Prostate gland (tissue), 2 donors: Measurements from ENCODE around the gene ADGRB3. TPM values are rescaled to one million over a fixed set of nuclear protein-coding genes. Genes with fewer than 3 reads are reported as not detected.

Experiments
- DNase-seq: peaks from one replicate; pipeline ENCODE4 v3.0.0-alpha.2; 2019; ENCODE audit warnings: low spot score
- H3K27ac ChIP-seq, 2 donors: fragments of 200-600 bp; sonication (generic); 2 replicates each; pipeline ENCODE4 v1.5.1; 2017 to 2019
- H3K27me3 ChIP-seq: fragments of 200-600 bp; sonication (generic); replicated peaks from 2 replicates; pipeline ENCODE4 v1.5.1; 2019; ENCODE audit not compliant: insufficient read depth
- H3K36me3 ChIP-seq, 2 donors: fragments of 200-600 bp; sonication (generic); 1 replicate in 1 of 2; 2 replicates in 1 of 2; pipeline versions ENCODE4 v1.5.1 to v1.8.1; 2017 to 2019
- H3K4me1 ChIP-seq: fragments of 200-600 bp; sonication (generic); replicated peaks from 2 replicates; pipeline ENCODE4 v1.5.1; 2019
- H3K4me3 ChIP-seq, 2 donors: fragments of 200-600 bp; sonication (generic); 2 replicates each; pipeline ENCODE4 v1.5.1; 2017 to 2019
- H3K9me3 ChIP-seq: fragments of 200-600 bp; sonication (generic); 2 replicates; pipeline ENCODE4 v1.5.1; 2017
- POLR2A ChIP-seq: fragments of 450-650 bp; IDR thresholded peaks from one replicate; pipeline ENCODE4 v1.6.1; 2016; ENCODE audit warnings: antibody characterized with exemption, mild to moderate bottlenecking
- POLR2AphosphoS5 ChIP-seq: sonication (generic); formaldehyde crosslinking; IDR thresholded peaks from one replicate; pipeline ENCODE4 v1.6.1; 2017; ENCODE audit warnings: antibody characterized with exemption
- WGBS: methylation state at CpG from one replicate; pipeline ENCODE4 v1.1.5; 2018; 5-methylcytosine and 5-hydroxymethylcytosine counted together
- intact Hi-C: fragments of 100-400 bp; cut with DNase I; formaldehyde crosslinking; loops from one replicate; pipeline ENCODE4 v1.14.2; 2022
- total RNA-seq, 2 donors: library from RNA; depleted of rRNA; stranded (reverse); fragments of >200 nt; gene quantifications; one replicate each; pipeline ENCODE4 v1.1.0, GENCODE V29; 2016
- TF ChIP-seq, protein P1 (sequence below), 4 experiments: fragments of 200-600 bp in 2 of 4; fragments of 450-650 bp in 2 of 4; sonication (generic) in 2 of 4; IDR thresholded peaks; 1 replicate in 3 of 4; 2 replicates in 1 of 4; pipeline ENCODE4 v1.5.1; 2016 to 2019; ENCODE audit warnings: antibody characterized with exemption in 4 of 4, mild to moderate bottlenecking in 2 of 4, moderate library complexity in 2 of 4

Gene ADGRB3
- total RNA-seq, 2 donors from 2014 or later = 0.59 to 3.1 TPM

DNA sequence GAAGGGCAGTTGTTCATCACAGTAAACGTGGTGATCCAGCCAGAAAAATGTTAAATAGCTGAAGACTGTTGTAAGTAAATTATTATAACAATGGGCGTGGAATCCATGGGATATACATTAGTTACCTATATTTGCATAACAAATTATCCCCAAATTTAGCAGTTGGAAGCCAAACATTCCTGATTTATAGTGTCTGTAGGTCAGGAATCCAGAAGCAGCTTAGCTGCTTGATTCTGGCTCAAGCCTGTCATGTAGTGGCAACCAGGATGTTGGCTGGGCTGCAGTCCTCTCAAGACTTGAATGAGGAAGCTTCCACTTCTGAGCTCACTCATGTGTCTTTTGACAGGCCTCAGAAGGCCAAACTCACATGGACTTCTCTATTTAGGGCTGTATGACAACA is 6.9 kb upstream of the ADGRB3 start:
- TF ChIP-seq, protein P1, sequence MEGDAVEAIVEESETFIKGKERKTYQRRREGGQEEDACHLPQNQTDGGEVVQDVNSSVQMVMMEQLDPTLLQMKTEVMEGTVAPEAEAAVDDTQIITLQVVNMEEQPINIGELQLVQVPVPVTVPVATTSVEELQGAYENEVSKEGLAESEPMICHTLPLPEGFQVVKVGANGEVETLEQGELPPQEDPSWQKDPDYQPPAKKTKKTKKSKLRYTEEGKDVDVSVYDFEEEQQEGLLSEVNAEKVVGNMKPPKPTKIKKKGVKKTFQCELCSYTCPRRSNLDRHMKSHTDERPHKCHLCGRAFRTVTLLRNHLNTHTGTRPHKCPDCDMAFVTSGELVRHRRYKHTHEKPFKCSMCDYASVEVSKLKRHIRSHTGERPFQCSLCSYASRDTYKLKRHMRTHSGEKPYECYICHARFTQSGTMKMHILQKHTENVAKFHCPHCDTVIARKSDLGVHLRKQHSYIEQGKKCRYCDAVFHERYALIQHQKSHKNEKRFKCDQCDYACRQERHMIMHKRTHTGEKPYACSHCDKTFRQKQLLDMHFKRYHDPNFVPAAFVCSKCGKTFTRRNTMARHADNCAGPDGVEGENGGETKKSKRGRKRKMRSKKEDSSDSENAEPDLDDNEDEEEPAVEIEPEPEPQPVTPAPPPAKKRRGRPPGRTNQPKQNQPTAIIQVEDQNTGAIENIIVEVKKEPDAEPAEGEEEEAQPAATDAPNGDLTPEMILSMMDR (IDR thresholded peaks at IDR 0.05) = no peak
- TF ChIP-seq POLR2A (no peak), POLR2AphosphoS5 (no peak)
- WGBS = 53% methylated on average over 2 of the region's 2 CpGs
- Histone ChIP-seq H3K4me1 (no peaks in the 10 kb centered on the region), H3K27me3 (no peaks in the 10 kb centered on the region), H3K4me3 (no peak overlapping the region), H3K36me3 (no peaks in the 10 kb centered on the region), H3K27ac (no peak overlapping the region), H3K9me3 (no peaks in the 10 kb centered on the region)
- intact Hi-C loops = no loop called here
- no peak for DNase-seq

DNA sequence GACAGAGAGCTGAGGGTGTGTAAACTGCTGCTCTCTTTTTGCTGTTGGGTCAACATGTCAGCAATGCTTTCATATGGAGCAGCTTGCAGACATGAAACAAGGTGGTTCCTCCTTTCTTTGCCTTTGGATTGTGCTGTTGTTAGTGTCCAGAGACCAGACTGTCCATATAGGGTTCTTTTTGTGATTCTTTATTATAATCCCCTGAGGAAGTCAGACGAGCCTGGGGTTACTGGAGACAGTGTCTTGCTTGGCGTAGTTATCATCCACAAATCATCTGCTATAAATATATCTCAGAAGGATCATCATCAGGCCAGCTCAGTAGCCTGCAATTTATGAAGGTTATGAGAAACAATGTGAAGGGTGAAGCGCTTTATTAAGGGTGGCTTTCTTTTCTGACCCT is 2.3 kb upstream of the ADGRB3 start:
- no peak overlapping the region for H3K4me3 ChIP-seq
- no peaks in the 10 kb centered on the region for H3K36me3 ChIP-seq
- 58% methylated on average over 3 of the region's 3 CpGs for WGBS
- TF ChIP-seq POLR2A = no peak
- TF ChIP-seq, protein P1 (IDR thresholded peaks at IDR 0.05) = no peak
- no peak for TF ChIP-seq POLR2AphosphoS5
- intact Hi-C loops = no loop called here
- H3K27me3 ChIP-seq = no peaks in the 10 kb centered on the region
- no peaks in the 10 kb centered on the region for H3K9me3 ChIP-seq
- H3K4me1 ChIP-seq = no peaks in the 10 kb centered on the region
- no peak overlapping the region for H3K27ac ChIP-seq
- no peak for DNase-seq

DNA sequence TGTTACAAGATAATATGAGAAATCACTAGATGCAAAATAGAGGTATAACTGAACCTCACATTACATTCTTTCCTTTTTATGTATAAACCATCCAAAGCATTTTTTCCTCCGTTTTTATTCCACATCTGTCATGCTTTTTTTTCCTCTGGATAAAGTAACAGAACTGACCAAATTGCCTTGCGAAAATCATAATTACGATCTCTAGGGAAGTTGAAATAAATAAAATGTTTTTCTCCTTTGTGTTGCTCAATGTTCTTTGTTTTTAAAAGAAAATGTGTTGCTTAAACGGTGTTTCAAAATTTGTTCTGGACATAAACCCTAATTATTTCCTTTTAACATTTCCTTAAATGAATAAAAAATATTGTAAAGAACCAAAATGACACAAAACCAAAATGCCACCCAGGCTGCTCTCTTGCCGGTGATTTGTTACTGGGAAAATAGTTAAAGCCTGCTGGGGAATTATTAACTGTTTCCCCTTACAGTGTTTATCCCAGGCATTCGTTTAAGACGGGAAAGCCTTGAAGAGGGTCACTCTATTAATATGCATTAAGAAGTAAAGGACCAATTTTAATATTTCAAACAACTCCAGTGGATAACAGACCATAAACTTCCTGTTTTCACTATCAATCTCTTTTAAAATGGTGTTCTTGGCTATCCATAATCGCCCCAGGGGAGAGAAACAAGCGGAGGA is 1.7 kb upstream of the ADGRB3 start:
- DNase-seq = no peak
- Histone ChIP-seq H3K9me3 (no peaks in the 10 kb centered on the region), H3K27ac (no peak overlapping the region), H3K36me3 (no peaks in the 10 kb centered on the region), H3K27me3 (no peaks in the 10 kb centered on the region), H3K4me3 (no peak overlapping the region), H3K4me1 (no peaks in the 10 kb centered on the region)
- WGBS = 34% methylated on average over 9 of the region's 9 CpGs
- intact Hi-C loops = no loop called here
- TF ChIP-seq POLR2AphosphoS5 (no peak), POLR2A (no peak)
- TF ChIP-seq, protein P1 (IDR thresholded peaks at IDR 0.05) = no peak

DNA sequence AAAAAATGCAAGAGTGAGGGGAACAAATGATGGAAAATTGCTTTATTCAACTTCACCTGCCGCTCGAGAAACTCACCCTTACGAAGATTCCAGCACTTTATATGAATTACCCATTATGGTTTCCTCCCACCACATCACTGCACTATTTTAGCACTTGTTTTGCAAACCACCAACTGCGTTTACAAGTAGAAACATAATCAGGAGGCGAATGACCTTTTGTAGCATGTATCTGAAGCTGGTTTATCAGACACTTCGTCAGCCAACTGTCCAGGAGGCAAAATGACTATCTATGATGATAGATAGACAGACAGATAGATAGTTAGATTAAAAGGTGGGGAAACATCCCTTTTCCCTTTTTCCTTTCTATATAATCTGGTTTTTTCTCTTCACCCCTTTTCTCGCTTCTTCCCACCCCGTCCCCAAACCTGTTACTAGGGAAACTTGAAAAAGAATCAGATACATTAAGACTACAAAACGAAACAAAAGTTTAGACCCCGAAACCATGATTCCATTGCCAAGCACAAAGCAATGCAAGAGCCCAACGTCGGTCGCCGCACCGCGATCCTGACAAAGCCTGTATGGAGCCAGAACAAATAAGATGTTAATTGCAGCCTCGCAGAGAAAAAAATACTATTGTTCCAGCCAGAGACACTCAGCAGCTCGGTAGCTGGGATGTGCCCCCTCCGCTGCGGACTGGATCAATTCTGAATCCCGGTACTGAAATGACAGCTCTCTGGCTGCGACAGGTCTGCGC is 933 bp upstream of the ADGRB3 start:
- no peaks in the 10 kb centered on the region for H3K27me3 ChIP-seq
- intact Hi-C loops = no loop called here
- no peaks in the 10 kb centered on the region for H3K36me3 ChIP-seq
- H3K9me3 ChIP-seq = no peaks in the 10 kb centered on the region
- TF ChIP-seq POLR2A (no peak), POLR2AphosphoS5 (no peak)
- TF ChIP-seq, protein P1 (IDR thresholded peaks at IDR 0.05) = no peak
- peak overlapping the region; percentile 51 to 55 for H3K4me3 ChIP-seq
- no peaks in the 10 kb centered on the region for H3K4me1 ChIP-seq
- DNase-seq = no peak
- peak overlapping the region; percentile 56 to 64 for H3K27ac ChIP-seq
- 5% methylated on average over 23 of the region's 23 CpGs for WGBS

DNA sequence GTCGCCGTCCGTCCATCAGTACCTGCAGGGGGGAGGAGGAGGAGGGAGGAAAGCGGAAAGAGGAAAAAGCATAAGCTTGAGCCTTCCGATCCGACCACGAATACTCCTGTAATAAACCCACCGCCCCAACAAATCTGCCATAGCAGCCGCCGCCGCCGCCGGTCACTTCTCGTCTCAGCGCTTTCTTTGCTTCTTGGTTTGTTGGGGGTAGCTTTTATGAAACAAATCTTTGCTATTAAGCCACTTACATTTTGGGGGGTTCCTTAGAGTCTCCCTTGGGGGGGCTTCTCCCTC is 277 bp downstream of the ADGRB3 start:
- intact Hi-C loops = loop anchor here (5.0 kb wide), 1 partner anchor 142 kb away; no protein-coding TSS in a partner anchor
- no peaks in the 10 kb centered on the region for H3K9me3 ChIP-seq
- DNase-seq = no peak

More for the DNA sequence above, 277 bp downstream of the ADGRB3 start:
- Histone ChIP-seq H3K4me1 (no peaks in the 10 kb centered on the region), H3K27ac (peak overlapping the region; percentile 38 to 56), H3K36me3 (no peaks in the 10 kb centered on the region), H3K4me3 (peak overlapping the region; percentile 51 to 55), H3K27me3 (no peaks in the 10 kb centered on the region)
- WGBS = 1% methylated on average over 15 of the region's 15 CpGs
- TF ChIP-seq POLR2A = no peak
- TF ChIP-seq, protein P1 (IDR thresholded peaks at IDR 0.05) = no peak
- no peak for TF ChIP-seq POLR2AphosphoS5
